ENCODE results near the gene INKA1. TPM values are rescaled to one million over a fixed set of nuclear protein-coding genes. Genes with fewer than 3 reads are reported as not detected.

The INKA1 gene
- total RNA-seq (1 to 10 TPM in 3 of 5 experiments, under 1 TPM in 2; 0.65 to 2.2 (median 1.8) TPM), polyA plus RNA-seq (1 to 10 TPM in 1 of 2 donors, under 1 TPM in 1; 0.69 to 1.6 TPM), total RNA-seq (0.94 reads per million)

DNA sequence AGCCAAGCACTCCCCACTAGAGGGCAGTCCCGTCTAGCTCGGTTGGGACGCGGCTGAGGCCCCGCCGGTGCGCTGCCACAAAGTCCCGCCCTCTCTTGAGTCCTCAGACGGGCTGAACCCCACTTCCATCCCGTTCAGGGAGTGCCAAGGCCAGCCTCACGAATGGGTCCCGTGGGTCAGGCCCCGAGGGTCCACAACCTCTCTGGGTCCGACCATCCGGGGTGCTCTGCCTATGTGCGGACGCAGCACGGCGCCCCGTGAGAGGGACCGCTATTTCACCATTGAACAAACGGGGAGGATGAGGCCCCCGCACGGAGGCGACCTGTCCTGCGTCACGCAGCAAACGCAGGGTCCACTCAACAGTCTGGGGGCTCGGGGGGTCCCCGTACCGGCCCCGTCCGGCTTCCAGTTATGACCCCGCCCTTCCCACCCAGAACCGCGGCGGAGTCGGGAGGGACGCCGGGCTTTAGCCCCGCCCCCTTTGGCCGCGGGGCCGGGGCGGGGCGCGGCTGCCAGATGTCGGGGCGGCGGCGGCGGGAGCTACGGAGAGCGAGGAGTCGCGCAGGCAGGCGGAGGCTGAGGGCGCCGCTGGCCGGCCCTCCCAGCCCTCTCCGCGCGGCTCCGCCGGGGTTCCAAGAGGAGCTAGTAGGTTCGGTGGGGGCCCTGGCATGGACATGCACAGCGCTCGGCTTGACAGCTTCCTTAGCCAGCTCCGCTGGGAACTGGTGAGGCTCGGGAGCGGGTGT is at the start of gene INKA1:
Gene INKA1 (plus strand): TSS at position 543 of the 746 bp plus-strand sequence. CDS start 132 bp downstream, at position 675.
- peak within 1 kb of the TSS; percentile 89 for H3K4me3 ChIP-seq (ENCODE audit: low read length)
- Mint-ChIP-seq H3K27ac (peak within 1 kb of the TSS; percentile 80 to 96 (median 91)), H3K36me3 (peaks cover 0 to 10% (median 0%) of the 10 kb centered on the region in 5 donors), H3K4me3 (peak within 1 kb of the TSS; percentile 82 to 95 (median 90)), H3K4me1 (peaks cover 23 to 47% (median 41%) of the 10 kb centered on the region in 7 donors), H3K9me3 (peaks cover 0 to 2% (median 0%) of the 10 kb centered on the region in 11 donors), H3K27me3 (peaks cover 0 to 20% (median 0%) of the 10 kb centered on the region in 5 donors)
- POLR2A ChIA-PET = interaction anchor here (0.6 to 6.1 kb wide), 18 partner anchors 8 to 1329 kb away, joined by 3 to 87 read pairs (median 3); partner anchors contain the start of genes DAG1, IP6K1, MON1A and RBM6
- DNase-seq (peak; percentile 77 to 89 (median 87)), ATAC-seq (peak; percentile 93)
- peak within 1 kb of the TSS; percentile 84 for H3K27ac ChIP-seq (ENCODE audit: low read depth, low read length)
- H3K9me3 ChIP-seq (ENCODE audit: control insufficient read depth in 2 of 3, low read length in 3 of 3) = no peaks in the 10 kb centered on the region
- peaks cover 0 to 5% (median 0%) of the 10 kb centered on the region in 3 experiments for H3K36me3 ChIP-seq (ENCODE audit: control insufficient read depth in 2 of 3, insufficient read depth in 3 of 3, low read length in 3 of 3)
- intact Hi-C loops (cut with micrococcal nuclease) = loop anchor here (1.0 to 10.0 kb wide), 12 partner anchors 10 to 492 kb away; partner anchors contain the start of genes IP6K1 (in 2 of the 2), MON1A (in 2 of the 2), TRAIP (in 2 of the 2) and UBA7 (in 2 of the 2)
- peaks cover 11 to 41% of the 10 kb centered on the region in 2 donors for H3K4me1 ChIP-seq (ENCODE audit: control insufficient read depth in 2 of 2, insufficient read depth in 2 of 2, low read length in 2 of 2)
- CTCF ChIA-PET = interaction anchor here (0.5 to 12.8 kb wide), 15 partner anchors 8 to 227 kb away, joined by 3 to 181 read pairs (median 5); partner anchors contain the start of genes IP6K1, MON1A and UBA7
- no peaks in the 10 kb centered on the region for H3K27me3 ChIP-seq (ENCODE audit: control insufficient read depth in 2 of 2, insufficient read depth in 2 of 2, low read length in 2 of 2)

DNA sequence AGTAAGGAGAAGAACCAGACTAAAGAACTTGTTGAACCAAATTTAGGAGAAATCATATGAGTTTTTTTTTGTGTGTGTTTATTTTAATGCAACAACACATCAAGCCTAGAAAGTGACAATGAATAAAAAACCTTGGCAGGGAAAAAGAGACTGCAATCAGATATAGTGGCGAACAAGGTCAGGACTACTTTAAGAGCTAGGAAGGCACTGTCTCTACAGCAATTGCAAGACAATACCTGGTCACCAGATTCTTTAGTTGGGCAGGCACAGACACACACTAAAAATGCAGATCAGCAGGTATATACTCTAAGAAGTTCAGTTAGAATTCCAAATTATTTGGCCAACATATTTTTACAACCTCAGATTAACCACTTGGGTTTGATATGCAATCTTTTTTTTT is 48.5 kb upstream of the INKA1 start:
- H3K27ac Mint-ChIP-seq = peak overlapping the region in 3 of 9 donors; percentile 6 to 75 (median 10)
- no peak overlapping the region for H3K4me3 Mint-ChIP-seq
- H3K36me3 ChIP-seq (ENCODE audit: control insufficient read depth in 2 of 3, insufficient read depth in 3 of 3, low read length in 3 of 3) = no peaks in the 10 kb centered on the region
- no peak overlapping the region for H3K4me3 ChIP-seq (ENCODE audit: low read length)
- H3K4me1 ChIP-seq (ENCODE audit: control insufficient read depth in 2 of 2, insufficient read depth in 2 of 2, low read length in 2 of 2) = no peaks in the 10 kb centered on the region
- H3K27ac ChIP-seq (ENCODE audit: low read depth, low read length) = no peak overlapping the region
- H3K27me3 Mint-ChIP-seq = no peaks in the 10 kb centered on the region
- POLR2A ChIA-PET = no interaction called here
- H3K9me3 Mint-ChIP-seq = no peaks in the 10 kb centered on the region
- no peak for ATAC-seq
- intact Hi-C loops (cut with micrococcal nuclease) = no loop called here
- no peak for DNase-seq
- H3K4me1 Mint-ChIP-seq = peaks cover 12 to 61% (median 53%) of the 10 kb centered on the region in 7 donors
- no peaks in the 10 kb centered on the region for H3K27me3 ChIP-seq (ENCODE audit: control insufficient read depth in 2 of 2, insufficient read depth in 2 of 2, low read length in 2 of 2)
- H3K36me3 Mint-ChIP-seq = peaks cover 0 to 8% (median 4%) of the 10 kb centered on the region in 5 donors
- no peaks in the 10 kb centered on the region for H3K9me3 ChIP-seq (ENCODE audit: control insufficient read depth in 2 of 3, low read length in 3 of 3)
- CTCF ChIA-PET = no interaction called here

DNA sequence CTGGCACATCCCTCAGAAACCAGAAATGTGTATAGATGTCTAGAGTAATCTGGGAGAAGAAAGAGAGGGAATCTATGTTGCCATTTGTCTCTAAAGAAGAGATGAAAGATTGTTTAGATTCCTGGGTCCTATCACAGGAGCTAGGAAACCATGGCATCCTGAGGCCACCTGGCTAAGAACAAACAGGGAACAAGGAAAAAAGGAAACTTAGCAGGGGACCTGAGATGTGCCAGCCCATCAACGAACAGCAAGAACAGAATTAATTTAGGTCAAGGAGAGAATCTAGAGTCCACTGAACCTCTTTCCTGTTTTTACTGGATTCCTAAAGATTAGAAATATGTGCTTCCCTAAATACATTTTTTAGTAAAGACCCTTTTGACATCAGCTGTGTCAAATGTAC is 47.0 kb upstream of the INKA1 start:
- peak overlapping the region in 2 of 9 donors; percentile 64 to 66 for H3K27ac Mint-ChIP-seq
- CTCF ChIA-PET = no interaction called here

DNA sequence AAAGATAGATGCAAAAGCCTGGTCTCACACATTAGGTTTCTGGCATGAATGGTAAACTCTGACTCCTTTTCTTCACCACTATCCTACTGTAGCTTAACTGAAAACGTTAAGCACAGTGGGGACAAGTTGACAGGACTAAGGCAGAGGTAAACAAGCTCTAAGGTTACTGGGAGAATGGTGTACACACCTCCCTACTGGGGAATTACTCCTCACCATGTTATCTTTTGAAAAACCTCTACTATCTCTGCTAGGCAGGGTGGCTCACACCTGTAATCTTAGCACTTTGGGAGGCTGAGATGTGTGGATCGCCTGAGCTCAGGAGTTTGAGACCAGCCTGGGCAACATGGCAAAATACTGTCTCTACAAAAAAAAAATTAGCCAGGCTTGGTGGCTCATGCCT is 45.9 kb upstream of the INKA1 start:
- Histone ChIP-seq H3K36me3 (ENCODE audit: control insufficient read depth in 2 of 3, insufficient read depth in 3 of 3, low read length in 3 of 3) (no peaks in the 10 kb centered on the region), H3K9me3 (ENCODE audit: control insufficient read depth in 2 of 3, low read length in 3 of 3) (no peaks in the 10 kb centered on the region), H3K4me1 (ENCODE audit: control insufficient read depth in 2 of 2, insufficient read depth in 2 of 2, low read length in 2 of 2) (no peaks in the 10 kb centered on the region), H3K27ac (ENCODE audit: low read depth, low read length) (no peak overlapping the region), H3K27me3 (ENCODE audit: control insufficient read depth in 2 of 2, insufficient read depth in 2 of 2, low read length in 2 of 2) (no peaks in the 10 kb centered on the region), H3K4me3 (ENCODE audit: low read length) (no peak overlapping the region)
- peaks cover 0 to 6% (median 2%) of the 10 kb centered on the region in 5 donors for H3K36me3 Mint-ChIP-seq
- peak overlapping the region in 1 of 9 donors; percentile 16 for H3K27ac Mint-ChIP-seq
- intact Hi-C loops (cut with micrococcal nuclease) = no loop called here
- peaks cover 12 to 68% (median 52%) of the 10 kb centered on the region in 7 donors for H3K4me1 Mint-ChIP-seq
- ATAC-seq (no peak), DNase-seq (no peak)
- CTCF ChIA-PET = interaction anchor here (0.6 kb wide), 1 partner anchor 25 kb away, joined by 5 read pairs; no protein-coding TSS in a partner anchor
- H3K4me3 Mint-ChIP-seq = no peak overlapping the region
- H3K27me3 Mint-ChIP-seq = no peaks in the 10 kb centered on the region
- POLR2A ChIA-PET = no interaction called here
- no peaks in the 10 kb centered on the region for H3K9me3 Mint-ChIP-seq

More for the DNA sequence above, 47.0 kb upstream of the INKA1 start:
- POLR2A ChIA-PET = interaction anchor here (1.3 kb wide), 1 partner anchor 17 kb away, joined by 4 read pairs; no protein-coding TSS in a partner anchor
- DNase-seq = no peak
- Histone ChIP-seq H3K27me3 (ENCODE audit: control insufficient read depth in 2 of 2, insufficient read depth in 2 of 2, low read length in 2 of 2) (no peaks in the 10 kb centered on the region), H3K4me1 (ENCODE audit: control insufficient read depth in 2 of 2, insufficient read depth in 2 of 2, low read length in 2 of 2) (no peaks in the 10 kb centered on the region), H3K9me3 (ENCODE audit: control insufficient read depth in 2 of 3, low read length in 3 of 3) (no peaks in the 10 kb centered on the region), H3K27ac (ENCODE audit: low read depth, low read length) (no peak overlapping the region), H3K4me3 (ENCODE audit: low read length) (no peak overlapping the region), H3K36me3 (ENCODE audit: control insufficient read depth in 2 of 3, insufficient read depth in 3 of 3, low read length in 3 of 3) (no peaks in the 10 kb centered on the region)
- Mint-ChIP-seq H3K4me3 (peak overlapping the region in 2 of 10 donors; percentile 2 to 8), H3K27me3 (no peaks in the 10 kb centered on the region), H3K4me1 (peaks cover 12 to 68% (median 52%) of the 10 kb centered on the region in 7 donors), H3K36me3 (peaks cover 0 to 6% (median 2%) of the 10 kb centered on the region in 5 donors), H3K9me3 (no peaks in the 10 kb centered on the region)
- intact Hi-C loops (cut with micrococcal nuclease) = no loop called here
- ATAC-seq = no peak

DNA sequence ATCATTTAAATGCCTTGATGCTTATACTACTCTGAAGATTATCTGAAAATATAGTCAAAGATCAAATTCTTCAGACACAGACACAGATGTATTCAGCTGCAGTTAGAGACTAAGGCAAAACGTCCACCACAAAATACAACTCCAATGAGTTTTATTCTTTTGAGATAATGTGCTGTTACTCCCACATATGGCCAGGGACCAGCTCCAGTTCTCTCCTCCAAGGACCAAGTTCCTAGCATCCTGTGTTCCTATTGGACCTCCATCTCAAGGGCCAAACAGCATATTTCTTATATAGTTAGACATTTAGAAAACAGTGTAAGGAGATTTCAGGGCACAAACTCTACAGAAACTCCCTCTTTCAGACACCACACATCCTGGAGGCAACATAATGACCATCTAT is 43.8 kb upstream of the INKA1 start:
- Histone ChIP-seq H3K4me3 (ENCODE audit: low read length) (no peak overlapping the region), H3K4me1 (ENCODE audit: control insufficient read depth in 2 of 2, insufficient read depth in 2 of 2, low read length in 2 of 2) (no peaks in the 10 kb centered on the region), H3K36me3 (ENCODE audit: control insufficient read depth in 2 of 3, insufficient read depth in 3 of 3, low read length in 3 of 3) (no peaks in the 10 kb centered on the region), H3K9me3 (ENCODE audit: control insufficient read depth in 2 of 3, low read length in 3 of 3) (no peaks in the 10 kb centered on the region), H3K27ac (ENCODE audit: low read depth, low read length) (no peak overlapping the region), H3K27me3 (ENCODE audit: control insufficient read depth in 2 of 2, insufficient read depth in 2 of 2, low read length in 2 of 2) (no peaks in the 10 kb centered on the region)
- ATAC-seq (no peak), DNase-seq (no peak)
- H3K9me3 Mint-ChIP-seq = no peaks in the 10 kb centered on the region
- no peak overlapping the region for H3K4me3 Mint-ChIP-seq
- ChIA-PET CTCF (no interaction called here), POLR2A (interaction anchor here (1.7 kb wide), 1 partner anchor 15 kb away, joined by 4 read pairs; no protein-coding TSS in a partner anchor)
- intact Hi-C loops (cut with micrococcal nuclease) = no loop called here
- H3K27me3 Mint-ChIP-seq = no peaks in the 10 kb centered on the region
- H3K27ac Mint-ChIP-seq = peak overlapping the region in 1 of 9 donors; percentile 19
- H3K4me1 Mint-ChIP-seq = peaks cover 10 to 57% (median 39%) of the 10 kb centered on the region in 7 donors
- peaks cover 0 to 6% (median 0%) of the 10 kb centered on the region in 5 donors for H3K36me3 Mint-ChIP-seq

DNA sequence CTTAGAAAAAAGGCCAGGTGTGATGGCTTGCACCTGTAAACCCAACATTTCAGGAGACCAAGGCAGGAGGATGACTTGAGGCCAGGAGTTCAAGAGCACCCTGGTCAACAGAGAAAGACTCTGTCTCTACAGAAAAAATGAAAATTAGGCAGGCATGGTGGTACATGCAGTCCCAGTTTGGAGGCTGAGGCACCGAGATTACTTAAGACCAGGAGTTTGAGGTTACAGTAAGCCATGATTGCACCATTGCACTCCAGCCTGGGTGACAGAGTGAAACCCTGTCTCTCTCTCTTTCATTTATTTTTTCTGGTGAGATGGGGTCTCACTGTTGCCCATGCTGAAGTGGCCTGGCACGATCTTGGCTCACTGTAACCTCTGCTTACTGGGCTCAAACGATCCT is 41.4 kb upstream of the INKA1 start:
- no peak overlapping the region for H3K27ac Mint-ChIP-seq
- CTCF ChIA-PET = no interaction called here
- Histone ChIP-seq H3K27ac (ENCODE audit: low read depth, low read length) (no peak overlapping the region), H3K4me3 (ENCODE audit: low read length) (no peak overlapping the region), H3K4me1 (ENCODE audit: control insufficient read depth in 2 of 2, insufficient read depth in 2 of 2, low read length in 2 of 2) (no peaks in the 10 kb centered on the region), H3K9me3 (ENCODE audit: control insufficient read depth in 2 of 3, low read length in 3 of 3) (no peaks in the 10 kb centered on the region), H3K36me3 (ENCODE audit: control insufficient read depth in 2 of 3, insufficient read depth in 3 of 3, low read length in 3 of 3) (no peaks in the 10 kb centered on the region), H3K27me3 (ENCODE audit: control insufficient read depth in 2 of 2, insufficient read depth in 2 of 2, low read length in 2 of 2) (no peaks in the 10 kb centered on the region)
- peaks cover 8 to 45% (median 30%) of the 10 kb centered on the region in 7 donors for H3K4me1 Mint-ChIP-seq
- DNase-seq = no peak
- no peak overlapping the region for H3K4me3 Mint-ChIP-seq
- no peak for ATAC-seq
- H3K36me3 Mint-ChIP-seq = peaks cover 0 to 13% (median 3%) of the 10 kb centered on the region in 5 donors
- H3K9me3 Mint-ChIP-seq = no peaks in the 10 kb centered on the region
- POLR2A ChIA-PET = interaction anchor here (1.1 kb wide), 1 partner anchor 115 kb away, joined by 3 read pairs; no protein-coding TSS in a partner anchor
- intact Hi-C loops (cut with micrococcal nuclease) = no loop called here
- H3K27me3 Mint-ChIP-seq = no peaks in the 10 kb centered on the region
